ENCODE data around the gene SEL1L2.

Gene SEL1L2

DNA sequence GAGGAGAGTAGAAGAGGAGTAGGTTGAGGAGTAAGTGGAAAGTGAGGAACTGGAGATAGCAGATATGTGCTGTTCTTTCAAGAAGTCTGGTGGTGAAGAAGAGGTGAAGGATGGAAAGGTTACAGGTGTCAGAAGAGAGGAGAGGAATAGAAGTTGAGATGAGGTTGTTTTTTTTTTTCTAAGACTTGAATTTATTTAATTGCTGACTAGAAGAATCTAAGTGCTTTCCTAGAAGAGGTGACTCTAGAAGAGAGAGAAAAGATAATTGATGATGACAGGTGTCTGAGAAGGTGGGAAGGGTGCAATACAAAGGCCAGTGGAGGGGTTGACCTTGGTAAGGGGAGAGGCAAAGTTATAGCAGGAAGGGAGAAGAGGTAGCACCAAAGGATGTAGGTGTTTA, 180.0 kb downstream of the SEL1L2 start:
- no peak for DNase-seq

- DNase-seq = no peak
Observed at GRCh38 chr20:13809855-13810254, 180.6 kb downstream of the SEL1L2 start.

DNA sequence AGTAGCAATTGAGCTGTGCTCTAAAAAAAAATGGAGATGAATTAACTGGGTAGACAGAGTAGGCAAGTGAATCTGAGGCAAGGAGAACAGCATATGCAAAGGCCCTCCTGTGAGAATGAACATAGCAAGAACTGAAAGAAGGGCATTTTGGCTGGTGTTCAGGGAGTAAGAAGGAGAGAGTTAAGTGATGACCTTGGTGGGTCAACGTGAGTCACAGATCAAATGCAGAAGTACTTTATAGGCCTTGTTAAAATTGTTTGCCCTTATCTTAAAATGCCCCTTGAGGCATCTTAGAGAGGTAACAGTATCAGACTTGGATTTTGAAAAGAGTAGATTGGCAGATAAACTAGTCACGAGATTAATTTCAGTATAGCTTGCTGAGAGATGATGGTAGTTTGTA, 181.0 kb downstream of the SEL1L2 start:
- no peak for DNase-seq

- DNase-seq = no peak
Observed at GRCh38 chr20:13800728-13801134, 189.7 kb downstream of the SEL1L2 start.

DNA sequence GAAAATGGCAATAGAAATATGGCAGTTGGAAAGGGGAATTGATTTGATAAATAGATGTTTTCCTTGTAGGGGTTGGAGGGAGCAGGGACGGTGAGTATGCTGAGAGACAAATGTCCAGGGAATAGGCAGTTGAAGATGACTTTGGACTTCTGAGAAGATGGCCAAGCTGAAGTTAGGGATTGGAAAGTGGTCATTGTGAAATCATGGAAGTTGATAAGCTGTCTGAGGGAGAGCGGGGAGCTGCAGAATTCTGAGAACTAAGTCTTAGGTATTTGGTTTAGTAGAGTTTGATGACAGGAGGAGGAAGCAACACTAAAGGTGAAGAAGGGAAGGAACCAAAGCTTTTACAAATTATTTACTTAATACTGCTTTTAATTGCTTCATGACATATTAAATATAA, 190.4 kb downstream of the SEL1L2 start:
- DNase-seq = no peak

Measured in T1000 (cell line).